ENCODE results near the gene ANKRD24. TPM values are rescaled to one million over a fixed set of nuclear protein-coding genes. Genes with fewer than 3 reads are reported as not detected.
"Not testable (repeated sequence)": the region's sequence is repeated elsewhere in the genome, so short reads cannot be mapped to it uniquely, and the experiment has no call there.

ANKRD24 gene
- total RNA-seq, 1 experiment from 2014 or later: 0.20 TPM

DNA sequence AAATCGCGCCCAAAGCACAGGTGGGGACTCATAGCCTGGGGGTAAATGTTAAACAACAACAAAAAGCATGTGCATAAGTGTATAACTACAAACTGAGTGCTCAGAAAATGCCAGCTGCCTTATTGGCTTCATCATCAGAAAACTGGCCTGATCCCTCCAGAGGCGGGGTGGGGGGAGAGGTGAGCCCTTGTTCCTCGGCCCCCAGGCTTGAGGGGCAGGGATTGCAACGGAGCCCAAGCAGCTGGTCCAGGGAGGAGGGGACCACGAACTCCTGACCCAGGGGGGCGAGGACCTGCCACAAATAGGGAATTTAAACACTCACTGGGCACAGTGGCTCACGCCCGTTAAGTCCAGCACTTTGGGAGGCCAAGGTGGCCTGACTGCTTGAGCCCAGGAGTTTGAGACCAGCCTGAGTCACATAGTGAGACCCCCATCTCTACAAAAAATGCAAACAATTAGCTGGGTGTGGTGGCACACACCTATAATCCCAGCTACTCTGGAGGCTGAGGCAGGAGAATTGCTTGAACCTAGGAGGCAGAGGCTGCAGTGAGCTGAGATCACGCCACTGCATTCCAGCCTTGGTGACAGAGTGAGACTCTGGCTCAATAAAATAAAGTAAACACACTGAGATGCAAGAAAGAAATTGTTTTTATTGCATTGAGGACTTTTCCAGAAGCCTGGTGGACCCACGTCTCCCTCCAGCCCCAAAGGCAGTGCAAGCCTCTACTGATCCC lies 8.8 kb upstream of the ANKRD24 start:
- no peak for DNase-seq (ENCODE audit: low spot score)

GRCh38 chr19:4174213-4174894 lies 8.1 kb upstream of the ANKRD24 start:
- no peak for DNase-seq (ENCODE audit: low spot score)

DNA sequence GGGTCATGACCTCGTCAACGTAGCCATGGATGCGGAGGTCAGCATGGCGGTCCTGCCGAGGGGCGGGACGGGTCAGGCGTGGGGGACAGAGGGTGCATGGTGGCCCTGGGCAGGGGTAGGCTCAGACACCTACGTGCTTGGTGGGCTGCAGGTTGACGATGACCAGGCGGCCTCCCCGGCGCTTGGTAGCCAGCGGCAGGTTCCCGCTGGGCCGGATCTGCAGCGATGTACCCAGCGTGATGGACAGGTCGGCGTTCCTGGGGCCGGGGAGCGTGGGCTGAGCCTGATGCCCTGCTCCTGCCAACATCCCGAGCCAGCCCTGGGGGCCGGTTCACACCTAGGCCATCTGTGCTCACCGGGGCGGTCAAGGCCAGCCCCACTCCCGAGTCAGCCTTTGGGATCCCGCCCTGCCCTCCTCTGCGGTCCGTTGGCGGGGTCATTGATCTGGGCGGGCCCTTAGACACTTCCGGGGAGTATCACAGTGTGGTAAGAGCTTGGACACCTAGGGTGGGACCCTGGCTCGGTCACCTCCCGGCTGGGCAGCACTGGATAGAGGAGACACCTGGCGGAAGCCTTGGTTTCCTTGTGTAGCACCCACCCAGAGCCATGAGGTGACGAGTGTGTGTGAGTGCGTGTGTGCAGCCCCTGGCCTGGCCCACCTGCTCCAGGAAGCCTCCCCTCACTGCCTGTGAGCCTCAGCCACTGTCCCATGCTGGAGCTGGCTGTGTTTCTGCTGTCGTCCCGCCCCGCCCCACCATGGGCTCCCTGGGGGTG lies 7.4 kb upstream of the ANKRD24 start:
- no peak for DNase-seq (ENCODE audit: low spot score)

DNA sequence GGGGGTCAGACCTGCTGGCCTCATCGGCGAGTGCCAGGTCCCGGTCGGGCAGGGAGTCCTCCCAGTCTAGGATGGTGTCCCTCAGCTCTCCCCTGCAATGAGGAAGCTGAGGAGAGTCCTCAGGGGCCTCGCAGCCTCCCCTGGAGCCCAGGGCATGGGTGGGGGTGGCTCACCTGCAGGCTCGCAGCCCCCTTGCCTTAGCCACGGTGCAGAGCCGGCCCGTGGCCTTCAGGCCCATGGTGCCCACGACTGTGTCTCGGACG lies 6.9 kb upstream of the ANKRD24 start:
- no peak for DNase-seq (ENCODE audit: low spot score)

- no peak for DNase-seq (ENCODE audit: low spot score)
Observed at GRCh38 chr19:4177146-4177545, 5.3 kb upstream of the ANKRD24 start.

DNA sequence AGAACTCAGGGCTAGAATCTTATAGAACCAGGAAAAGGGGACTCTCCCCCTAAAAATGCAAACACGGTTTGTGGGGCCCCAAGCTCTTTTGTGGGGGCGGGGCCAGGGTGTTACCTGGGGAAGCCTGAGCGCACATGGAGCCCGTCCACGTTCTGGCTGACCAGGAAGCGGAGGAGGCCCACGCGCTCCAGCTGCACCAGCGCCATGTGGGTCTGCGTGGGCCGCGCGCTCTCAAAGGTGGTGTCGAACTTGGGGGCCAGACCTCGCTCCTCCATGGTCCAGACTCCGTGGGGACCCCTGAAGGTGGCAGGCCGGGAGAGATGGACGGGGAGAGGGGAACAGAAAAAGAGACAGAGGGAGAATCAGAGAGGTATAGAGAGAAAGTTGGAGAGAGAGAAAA lies 3.5 kb upstream of the ANKRD24 start:
- no peak for DNase-seq (ENCODE audit: low spot score)

DNA sequence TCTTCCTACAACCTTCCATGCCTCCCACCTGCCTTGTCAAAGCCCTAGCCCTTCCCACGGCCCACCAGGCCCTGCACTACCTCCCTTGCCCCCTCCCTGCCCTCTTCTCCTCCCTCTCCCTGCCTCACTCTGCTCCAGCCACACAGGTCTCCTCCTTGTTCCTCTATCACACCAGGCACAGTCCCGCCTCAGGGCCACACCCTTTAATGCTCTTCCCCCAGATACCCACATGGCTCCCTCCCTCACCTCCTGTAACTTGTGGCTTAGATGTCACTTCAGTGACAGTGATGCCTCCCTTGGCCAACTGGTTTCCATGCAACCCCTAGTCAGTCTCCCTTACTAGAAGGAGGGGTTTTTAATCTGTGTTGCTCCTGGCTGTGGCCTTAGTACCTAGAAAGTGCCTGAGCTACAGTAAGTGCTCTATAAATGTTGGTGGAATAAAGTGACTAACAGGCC lies 1.4 kb upstream of the ANKRD24 start:
- DNase-seq (ENCODE audit: low spot score): no peak

- DNase-seq (ENCODE audit: low spot score): no peak
Observed at GRCh38 chr19:4183967-4184717, 1.7 kb downstream of the ANKRD24 start.

GRCh38 chr19:4184718-4185352 lies 2.3 kb downstream of the ANKRD24 start:
- no peak for DNase-seq (ENCODE audit: low spot score)

- no peak for DNase-seq (ENCODE audit: low spot score)
Observed at GRCh38 chr19:4185413-4186086, 3.1 kb downstream of the ANKRD24 start.

DNA sequence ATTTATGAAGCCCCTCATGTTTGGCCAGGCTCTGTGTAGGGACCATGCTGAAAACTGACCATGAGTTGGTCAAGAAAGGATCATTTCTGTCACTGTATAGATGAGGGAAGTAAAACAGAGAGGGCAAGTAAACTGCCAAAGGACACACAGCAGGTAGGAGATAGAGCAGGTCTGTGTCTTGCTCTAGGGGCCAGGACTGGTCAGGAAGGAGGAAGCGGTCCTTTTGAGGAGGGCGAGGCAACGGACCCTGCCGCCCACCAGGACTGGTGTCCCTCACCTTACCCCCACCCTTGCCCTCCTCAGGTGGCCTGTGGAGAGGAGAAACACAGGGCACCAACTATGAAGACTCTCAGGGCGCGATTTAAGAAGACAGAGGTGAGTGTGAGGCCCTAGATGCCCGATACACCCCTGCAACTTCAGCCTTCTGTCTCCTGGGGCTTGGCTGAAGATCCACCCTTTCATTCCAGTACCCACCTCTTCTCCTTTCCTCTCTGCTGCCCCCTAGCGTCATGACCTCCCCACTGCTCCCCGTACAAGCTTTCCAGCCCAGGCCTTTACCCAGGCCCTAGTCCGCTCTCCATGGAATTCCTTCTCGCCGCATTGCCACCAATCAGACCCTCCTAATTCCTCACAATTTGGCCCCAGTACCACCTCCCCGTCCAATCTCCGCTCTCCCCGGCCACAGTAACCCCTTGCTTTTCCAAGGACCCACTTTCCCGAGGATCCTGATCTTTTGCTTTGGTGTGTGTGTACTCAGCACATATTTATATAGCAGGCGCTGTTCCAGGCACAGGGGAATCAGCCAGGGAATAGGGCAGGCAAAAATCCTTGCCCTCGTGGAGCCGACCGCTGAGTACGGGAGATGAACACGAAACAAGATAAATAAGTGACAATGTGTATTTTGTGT lies 3.9 kb downstream of the ANKRD24 start:
- DNase-seq (ENCODE audit: low spot score): peak; percentile 76

DNA sequence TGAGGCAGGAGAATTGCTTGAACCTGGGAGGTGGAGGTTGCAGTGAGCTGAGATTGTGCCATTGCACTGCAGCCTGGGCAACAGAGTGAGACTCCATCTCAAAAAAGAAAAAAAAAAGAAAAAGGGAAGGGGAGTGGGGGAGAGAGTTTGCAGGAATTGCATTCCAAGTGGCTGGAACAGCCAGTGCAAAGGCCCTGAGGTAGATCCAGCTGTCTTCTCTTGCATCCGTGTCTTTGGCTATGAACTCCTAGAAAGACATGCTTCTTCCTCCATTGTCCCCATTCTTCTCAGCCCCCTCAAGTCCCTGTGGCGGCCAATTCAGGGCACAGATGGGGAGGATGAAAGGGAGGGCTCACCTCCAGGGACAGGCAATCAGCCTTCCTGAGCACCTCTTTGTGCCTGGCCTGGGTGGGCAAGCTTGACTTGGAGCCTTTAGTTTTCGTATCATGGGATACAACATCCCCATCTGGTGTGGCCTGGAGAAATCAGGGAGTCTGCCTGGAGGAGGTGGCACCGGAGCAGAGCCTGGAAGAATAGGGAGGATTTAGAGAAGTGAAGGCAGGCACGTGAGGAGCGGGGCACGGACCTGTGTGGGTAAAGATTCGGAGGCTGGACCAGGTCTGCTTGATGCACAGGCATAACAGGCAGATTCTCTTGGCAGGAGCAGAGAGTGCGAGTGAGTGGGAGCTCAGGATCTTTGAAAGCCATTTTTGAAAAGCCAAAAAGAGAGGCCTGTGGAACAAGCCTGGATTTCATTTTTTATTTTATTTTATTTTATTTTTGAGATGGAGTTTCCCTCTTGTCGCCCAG lies 5.0 kb downstream of the ANKRD24 start:
- no peak for DNase-seq (ENCODE audit: low spot score)

DNA sequence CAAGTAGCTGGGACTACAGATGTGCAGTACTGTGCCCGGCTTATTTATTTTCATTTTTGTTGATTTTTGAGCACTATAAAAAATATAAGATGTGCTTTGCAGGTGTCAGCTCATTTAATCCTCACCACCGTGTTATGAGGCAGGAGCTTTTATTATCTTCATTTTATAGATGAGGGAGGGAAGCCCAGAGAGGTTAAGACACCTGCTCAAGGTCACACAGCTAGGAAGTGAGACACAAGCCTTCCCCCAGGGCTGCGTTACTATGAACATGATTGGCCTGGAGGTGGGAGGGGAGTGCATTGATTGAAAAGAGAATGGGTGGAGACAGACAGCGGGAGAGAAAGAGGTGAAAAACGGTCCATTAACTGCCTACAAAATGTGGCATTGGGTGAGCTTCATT lies 7.2 kb downstream of the ANKRD24 start:
- DNase-seq (ENCODE audit: low spot score): no peak

- not testable (repeated sequence) for DNase-seq (ENCODE audit: low spot score)
Observed at GRCh38 chr19:4192537-4192936, 10.0 kb downstream of the ANKRD24 start.

GRCh38 chr19:4194353-4194752 lies 11.9 kb downstream of the ANKRD24 start:
- DNase-seq (ENCODE audit: low spot score): no peak

DNA sequence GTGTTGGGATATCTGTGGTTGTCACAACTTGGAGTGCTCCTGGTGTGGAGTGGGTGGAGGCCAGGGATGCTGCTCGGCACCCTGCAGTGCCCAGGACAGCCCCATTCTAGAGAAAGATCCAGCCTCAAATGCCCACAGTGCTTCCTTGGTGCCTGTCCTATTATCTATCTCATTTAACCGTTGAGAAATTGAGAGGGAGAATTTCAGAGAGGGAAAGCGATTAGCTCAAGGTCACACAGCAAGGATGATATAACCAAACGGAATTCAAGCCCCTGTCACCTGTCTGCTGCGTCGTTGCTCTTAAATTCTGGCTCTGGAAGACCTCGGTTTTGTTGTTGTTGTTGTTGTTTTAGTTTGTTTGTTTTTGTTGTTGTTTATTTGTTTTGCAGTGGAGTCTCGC lies 13.5 kb downstream of the ANKRD24 start:
- no peak for DNase-seq (ENCODE audit: low spot score)

DNA sequence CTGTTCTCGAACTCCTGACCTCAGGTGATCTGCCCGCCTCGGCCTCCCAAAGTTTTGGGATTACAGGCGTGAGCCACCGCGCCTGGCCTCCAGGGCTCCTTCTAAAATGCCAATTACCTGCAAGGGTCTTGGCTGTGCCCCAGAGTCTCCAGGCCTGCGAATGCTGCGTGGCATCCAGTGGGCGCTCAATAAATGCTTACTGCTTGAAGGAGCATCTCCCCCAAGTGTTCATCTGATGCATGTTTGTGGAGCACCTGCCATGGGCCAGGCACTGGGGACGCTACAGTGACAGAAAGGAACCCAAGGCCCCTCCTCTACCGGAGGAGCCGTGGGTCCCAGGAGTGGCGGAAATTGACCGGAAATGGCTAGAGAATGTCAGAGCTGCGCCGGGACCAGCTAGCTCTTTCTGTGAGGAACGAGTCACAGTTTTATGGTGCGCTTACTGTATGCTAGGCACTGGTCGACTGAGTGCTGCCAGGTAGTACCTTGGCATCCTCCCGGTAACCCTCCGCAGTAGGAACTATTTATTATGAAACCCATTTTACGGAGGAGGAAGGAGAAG lies 14.2 kb downstream of the ANKRD24 start:
- DNase-seq (ENCODE audit: low spot score): no peak

- DNase-seq (ENCODE audit: low spot score): no peak
Observed at GRCh38 chr19:4197228-4197624, 14.7 kb downstream of the ANKRD24 start.
